HG03571 (cell line): ENCODE results near the gene STAT3.
"Not testable (repeated sequence)": the region's sequence is repeated elsewhere in the genome, so short reads cannot be mapped to it uniquely, and the experiment has no call there.

Source experiments
- ATAC-seq: cut with Tn5 transposase; IDR thresholded peaks from one replicate; pipeline ENCODE4 v1.9.1; 2021; ENCODE audit not compliant: unreplicated experiment

Gene STAT3

GRCh38 chr17:42409523-42410318 is 21.5 kb upstream of the STAT3 start:
- ATAC-seq = no peak

- ATAC-seq = no peak
Observed at GRCh38 chr17:42408061-42408460, 19.8 kb upstream of the STAT3 start.

GRCh38 chr17:42407289-42407836 is 19.1 kb upstream of the STAT3 start:
- ATAC-seq = no peak

- no peak for ATAC-seq
Observed at GRCh38 chr17:42406615-42407288, 18.5 kb upstream of the STAT3 start.

- ATAC-seq = no peak
Observed at GRCh38 chr17:42405963-42406495, 17.8 kb upstream of the STAT3 start.

GRCh38 chr17:42405076-42405475 is 16.8 kb upstream of the STAT3 start:
- no peak for ATAC-seq

GRCh38 chr17:42404326-42405055 is 16.2 kb upstream of the STAT3 start:
- no peak for ATAC-seq

- ATAC-seq = no peak
Observed at GRCh38 chr17:42403150-42403549, 14.9 kb upstream of the STAT3 start.

GRCh38 chr17:42402117-42402516 is 13.9 kb upstream of the STAT3 start:
- no peak for ATAC-seq

- ATAC-seq = not testable (repeated sequence)
Observed at GRCh38 chr17:42400844-42401375, 12.7 kb upstream of the STAT3 start.

- no peak for ATAC-seq
Observed at GRCh38 chr17:42399948-42400843, 12.0 kb upstream of the STAT3 start.

- no peak for ATAC-seq
Observed at GRCh38 chr17:42399121-42399520, 10.9 kb upstream of the STAT3 start.

GRCh38 chr17:42395601-42396000 is 7.4 kb upstream of the STAT3 start:
- not testable (repeated sequence) for ATAC-seq

- no peak for ATAC-seq
Observed at GRCh38 chr17:42394838-42395237, 6.6 kb upstream of the STAT3 start.

- ATAC-seq = no peak
Observed at GRCh38 chr17:42392692-42393415, 4.6 kb upstream of the STAT3 start.

GRCh38 chr17:42391439-42391838 is 3.2 kb upstream of the STAT3 start:
- ATAC-seq = not testable (repeated sequence)

- no peak for ATAC-seq
Observed at GRCh38 chr17:42389899-42390298, 1.7 kb upstream of the STAT3 start.

- ATAC-seq = no peak
Observed at GRCh38 chr17:42389135-42389417, 834 bp upstream of the STAT3 start.

GRCh38 chr17:42387661-42388380 is 421 bp downstream of the STAT3 start:
- no peak for ATAC-seq
